HepG2 (cell line): Measurements from ENCODE around the gene SLC44A4. TPM values are rescaled to one million over a fixed set of nuclear protein-coding genes. Genes with fewer than 3 reads are reported as not detected.

ENCODE experiments used
- DDIT3 ChIP-seq: sonication (generic); formaldehyde crosslinking; IDR thresholded peaks from 2 replicates; pipeline ENCODE4 v1.4.0; 2020; ENCODE audit warnings: mild to moderate bottlenecking, missing genetic modification reagents
- FOXK1 ChIP-seq: sonication (generic); formaldehyde crosslinking; IDR thresholded peaks from 2 replicates; pipeline ENCODE4 v1.4.0; 2020; ENCODE audit warnings: low read depth, missing genetic modification reagents, borderline replicate concordance
- MAF1 ChIP-seq: sonication (generic); formaldehyde crosslinking; IDR thresholded peaks from 2 replicates; pipeline ENCODE4 v1.5.0; 2020; ENCODE audit warnings: missing genetic modification reagents, borderline replicate concordance
- MATR3 ChIP-seq: sonication (generic); formaldehyde crosslinking; IDR thresholded peaks from 2 replicates; pipeline ENCODE4 v1.4.0; 2020; ENCODE audit warnings: missing genetic modification reagents
- NONO ChIP-seq, 2 experiments: fragments of 450-650 bp in 1 of 2; sonication (generic) in 1 of 2; formaldehyde crosslinking in 1 of 2; IDR thresholded peaks in 1 of 2; conservative IDR thresholded peaks in 1 of 2; 2 replicates each; pipeline versions ENCODE4 v1.6.1 to v1.8.0; 2017 to 2022; ENCODE audit warnings: mild to moderate bottlenecking in 1 of 2, missing genetic modification reagents in 1 of 2, moderate library complexity in 1 of 2
- PHB2 ChIP-seq: fragments of 450-650 bp; IDR thresholded peaks from 2 replicates; pipeline ENCODE4 v1.6.1; 2018; ENCODE audit not compliant: partially characterized antibody
- PHF8 ChIP-seq: sonication (generic); formaldehyde crosslinking; IDR thresholded peaks from 2 replicates; pipeline ENCODE4 v1.5.0; 2020; ENCODE audit warnings: missing genetic modification reagents
- RFXAP ChIP-seq: sonication (generic); formaldehyde crosslinking; IDR thresholded peaks from 2 replicates; pipeline ENCODE4 v1.4.0; 2020; ENCODE audit warnings: missing genetic modification reagents, borderline replicate concordance
- SMAD9 ChIP-seq: sonication (generic); formaldehyde crosslinking; IDR thresholded peaks from 2 replicates; pipeline ENCODE4 v1.5.1; 2020; ENCODE audit warnings: mild to moderate bottlenecking, missing genetic modification reagents
- SOX5 ChIP-seq: IDR thresholded peaks from 2 replicates; pipeline ENCODE4 v1.6.1; 2016; ENCODE audit warnings: borderline replicate concordance
- SP2 ChIP-seq: sonication (generic); formaldehyde crosslinking; IDR thresholded peaks from 2 replicates; pipeline ENCODE4 v1.5.1; 2020; ENCODE audit warnings: mild to moderate bottlenecking, missing genetic modification reagents
- ZBTB39 ChIP-seq: sonication (generic); formaldehyde crosslinking; IDR thresholded peaks from 2 replicates; pipeline ENCODE4 v1.5.0; 2020; ENCODE audit warnings: missing genetic modification reagents
- ZC3H13 ChIP-seq: sonication (generic); formaldehyde crosslinking; IDR thresholded peaks from 2 replicates; pipeline ENCODE4 v1.8.1; 2023; ENCODE audit warnings: mild to moderate bottlenecking, missing genetic modification reagents, moderate library complexity
- ZFX ChIP-seq: sonication (generic); formaldehyde crosslinking; IDR thresholded peaks from 2 replicates; pipeline ENCODE4 v1.4.0; 2020; ENCODE audit warnings: mild to moderate bottlenecking, low read depth, missing genetic modification reagents, moderate library complexity
- ZMYM4 ChIP-seq: sonication (generic); formaldehyde crosslinking; IDR thresholded peaks from 2 replicates; pipeline ENCODE4 v1.8.1; 2023; ENCODE audit warnings: mild to moderate bottlenecking, missing genetic modification reagents
- ZNF224 ChIP-seq: sonication (generic); formaldehyde crosslinking; IDR thresholded peaks from 2 replicates; pipeline ENCODE4 v1.5.0; 2020; ENCODE audit warnings: mild to moderate bottlenecking, missing genetic modification reagents
- ZNF234 ChIP-seq: sonication (generic); formaldehyde crosslinking; conservative IDR thresholded peaks from 2 replicates; pipeline ENCODE4 v1.5.1; 2020; ENCODE audit warnings: mild to moderate bottlenecking, missing genetic modification reagents
- ZNF292 ChIP-seq: sonication (generic); formaldehyde crosslinking; IDR thresholded peaks from 2 replicates; pipeline ENCODE4 v1.8.1; 2022; ENCODE audit warnings: mild to moderate bottlenecking, low read depth, missing genetic modification reagents, borderline replicate concordance
- ZNF513 ChIP-seq: sonication (generic); formaldehyde crosslinking; conservative IDR thresholded peaks from 2 replicates; pipeline ENCODE4 v1.5.0; 2020; ENCODE audit warnings: missing genetic modification reagents
- ZNF710 ChIP-seq: sonication (generic); formaldehyde crosslinking; IDR thresholded peaks from 2 replicates; pipeline ENCODE4 v1.5.0; 2020; ENCODE audit warnings: mild to moderate bottlenecking, missing genetic modification reagents, borderline replicate concordance
- ZNF747 ChIP-seq: sonication (generic); formaldehyde crosslinking; IDR thresholded peaks from 2 replicates; pipeline ENCODE4 v1.8.1; 2023; ENCODE audit warnings: missing genetic modification reagents, mild to moderate bottlenecking, borderline replicate concordance
- ZNF781 ChIP-seq: sonication (generic); formaldehyde crosslinking; IDR thresholded peaks from 2 replicates; pipeline ENCODE4 v1.5.1; 2020; ENCODE audit warnings: borderline replicate concordance, mild to moderate bottlenecking, missing genetic modification reagents; ENCODE audit errors: not compliant biosample characterization
- polyA plus RNA-seq, 8 experiments: library from polyadenylated mRNA; depleted of rRNA in 3 of 8; stranded (reverse) in 7 of 8; unstranded in 1 of 8; fragments of >200 nt; fragmentation: Illumina TruSeq in 4 of 8; extraction: Trizol in 4 of 8; gene quantifications; 2 replicates each; pipeline versions ENCODE4 v1.2.1 to v1.2.3, GENCODE V29; 2011 to 2016; ENCODE audit warnings: low read depth in 4 of 8, missing spikeins in 1 of 8, mixed read lengths in 1 of 8; ENCODE audit not compliant: insufficient read depth in 1 of 8
- total RNA-seq, 5 experiments: library from RNA; depleted of rRNA; stranded (reverse); fragments of >200 nt; fragmentation: Illumina TruSeq; extraction: Trizol; gene quantifications; 2 replicates each; pipeline ENCODE4 v1.2.3, GENCODE V29; 2016; ENCODE audit warnings: low read depth in 1 of 5

Gene SLC44A4
- total and polyA plus RNA-seq, 2 of the 13 experiments (the other 11 are each of a cell fraction or from before 2014, with no cell fraction given), result 3.5 to 5.9 TPM

GRCh38 chr6:31822036-31822821 lies 56.6 kb downstream of the SLC44A4 start (continued):
- TF ChIP-seq ZNF513 (CRISPR knock-in tag) (no peak), MAF1 (CRISPR knock-in tag) (no peak; the same call in 1 of the 2 replicates), ZC3H13 (CRISPR knock-in tag) (0 out of 2 replicates have a peak, but pooled peaks have one; percentile 58), ZNF781 (CRISPR knock-in tag) (peak; percentile 26), PHF8 (peak; percentile 16; the same call in 1 of the 2 replicates), ZNF292 (CRISPR knock-in tag) (peak; percentile 38; the same call in 1 of the 2 replicates), PHB2 (no peak), ZFX (CRISPR knock-in tag) (peak; percentile 47), DDIT3 (CRISPR knock-in tag) (no peak), SMAD9 (CRISPR knock-in tag) (no peak), RFXAP (CRISPR knock-in tag) (no peak), FOXK1 (peak; percentile 10; the same call in 1 of the 2 replicates), SP2 (CRISPR knock-in tag) (no peak), ZNF234 (no peak), ZNF747 (0 out of 2 replicates have a peak, but pooled peaks have one; percentile 69), MATR3 (CRISPR knock-in tag) (no peak), ZBTB39 (CRISPR knock-in tag) (no peak), ZNF224 (CRISPR knock-in tag) (0 out of 2 replicates have a peak, but pooled peaks have one; percentile 57), ZNF710 (peak; percentile 40; the same call in 1 of the 2 replicates), ZMYM4 (CRISPR knock-in tag) (peak; percentile 18; the same call in 1 of the 2 replicates), NONO (IDR thresholded peaks at IDR 0.05) (no peak), NONO (CRISPR knock-in tag; conservative IDR thresholded peaks at IDR 0.05) (peak; percentile 51; the same call in 1 of the 2 replicates), SOX5 (peak; percentile 20; the same call in 1 of the 2 replicates)
